ENCODE results near the gene SHTN1.

Gene SHTN1

DNA sequence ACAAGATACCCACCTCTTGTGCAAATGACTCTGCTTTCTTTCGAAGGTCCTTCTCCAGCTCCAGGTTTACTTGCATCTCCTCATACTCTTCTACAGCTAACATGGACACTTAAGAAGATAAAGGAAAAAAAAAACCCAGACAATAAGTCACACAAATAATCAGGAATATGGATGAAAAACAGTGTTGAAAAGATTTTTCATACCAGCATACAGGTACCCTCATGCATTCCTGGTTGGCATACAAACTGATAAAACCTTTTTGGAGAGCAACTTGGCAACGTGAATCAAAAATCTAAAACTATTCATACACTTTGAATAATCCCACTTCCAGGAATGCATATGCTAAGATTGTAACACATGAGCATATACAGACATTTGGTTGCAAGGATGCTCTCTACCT lies 60.1 kb downstream of the SHTN1 start:
- H3K27ac ChIP-seq = no peak overlapping the region
- no peak for TF ChIP-seq Cebpa-rat (IDR thresholded peaks at IDR 0.05)
- H3K36me3 ChIP-seq = peaks cover 0 to 14% (median 0%) of the 10 kb centered on the region in 11 experiments; a peak in 3 of 22 replicates
- no peaks in the 10 kb centered on the region for H3K27me3 ChIP-seq
- H3K4me2 ChIP-seq = no peak overlapping the region
- no peak overlapping the region for H3K4me3 ChIP-seq
- no peaks in the 10 kb centered on the region for H3K9me3 ChIP-seq (replicated peaks in 1 of 11)
- no peak overlapping the region for H3K9ac ChIP-seq
- peaks cover 0 to 3% (median 0%) of the 10 kb centered on the region in 11 experiments; a peak in 2 of 22 replicates for H4K20me1 ChIP-seq
- peaks cover 0 to 33% (median 21%) of the 10 kb centered on the region in 10 experiments; a peak in 14 of 20 replicates for H3K4me1 ChIP-seq

GRCh38 chr10:116931806-116932205 lies 73.2 kb downstream of the SHTN1 start:
- no peak overlapping the region for H3K4me3 ChIP-seq
- no peaks in the 10 kb centered on the region for H4K20me1 ChIP-seq
- H3K36me3 ChIP-seq = peaks cover 0 to 13% (median 0%) of the 10 kb centered on the region in 11 experiments; a peak in 3 of 22 replicates
- no peak for TF ChIP-seq Cebpa-rat (IDR thresholded peaks at IDR 0.05)
- no peaks in the 10 kb centered on the region for H3K27me3 ChIP-seq
- H3K4me2 ChIP-seq = no peak overlapping the region
- no peaks in the 10 kb centered on the region for H3K4me1 ChIP-seq
- H3K9me3 ChIP-seq (replicated peaks in 1 of 11) = peaks cover 0 to 10% (median 0%) of the 10 kb centered on the region in 11 experiments; a peak in 4 of 22 replicates
- no peak overlapping the region for H3K27ac ChIP-seq
- no peak overlapping the region for H3K9ac ChIP-seq

GRCh38 chr10:116926426-116926825 lies 78.6 kb downstream of the SHTN1 start:
- Histone ChIP-seq H3K27ac (no peak overlapping the region), H3K9ac (no peak overlapping the region), H4K20me1 (no peaks in the 10 kb centered on the region), H3K27me3 (no peaks in the 10 kb centered on the region), H3K36me3 (peaks cover 0 to 8% (median 0%) of the 10 kb centered on the region in 11 experiments; a peak in 3 of 22 replicates), H3K4me1 (peaks cover 0 to 6% (median 0%) of the 10 kb centered on the region in 10 experiments; a peak in 1 of 20 replicates), H3K9me3 (replicated peaks in 1 of 11) (no peaks in the 10 kb centered on the region), H3K4me2 (no peak overlapping the region), H3K4me3 (no peak overlapping the region)
- no peak for TF ChIP-seq Cebpa-rat (IDR thresholded peaks at IDR 0.05)

DNA sequence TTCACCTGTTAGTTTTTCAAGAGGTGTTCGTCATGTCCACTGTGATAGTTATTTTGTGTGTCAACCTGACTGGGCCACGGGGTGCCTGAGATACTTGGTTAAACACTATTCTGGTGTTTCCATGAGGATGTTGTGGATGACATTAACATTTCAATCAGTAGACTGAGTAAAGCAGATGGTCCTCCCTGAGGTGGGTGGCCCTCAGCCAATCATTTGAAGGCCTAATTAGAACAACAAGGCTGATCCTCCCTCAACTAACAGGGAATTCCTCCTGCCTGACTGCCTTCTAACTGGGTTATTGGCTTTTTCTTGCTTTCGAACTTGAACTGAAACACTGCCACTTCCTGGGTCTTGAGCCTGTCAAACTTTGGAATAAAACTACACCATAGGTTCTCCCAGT lies 79.9 kb downstream of the SHTN1 start:
- Histone ChIP-seq H3K9ac (no peak overlapping the region), H3K4me2 (no peak overlapping the region), H3K27me3 (no peaks in the 10 kb centered on the region), H4K20me1 (no peaks in the 10 kb centered on the region), H3K36me3 (peaks cover 0 to 22% (median 0%) of the 10 kb centered on the region in 11 experiments; a peak in 6 of 22 replicates), H3K4me1 (peaks cover 0 to 6% (median 0%) of the 10 kb centered on the region in 10 experiments; a peak in 1 of 20 replicates), H3K27ac (no peak overlapping the region), H3K9me3 (replicated peaks in 1 of 11) (no peaks in the 10 kb centered on the region), H3K4me3 (no peak overlapping the region)
- TF ChIP-seq Cebpa-rat (IDR thresholded peaks at IDR 0.05) = no peak

- peaks cover 0 to 23% (median 0%) of the 10 kb centered on the region in 11 experiments; a peak in 6 of 22 replicates for H3K36me3 ChIP-seq
- H3K4me3 ChIP-seq = no peak overlapping the region
- H3K4me1 ChIP-seq = 0 out of 20 replicates have a peak, but pooled peaks cover 0 to 2% (median 0%) of the 10 kb centered on the region in 10 experiments
- H3K27me3 ChIP-seq = no peaks in the 10 kb centered on the region
- no peaks in the 10 kb centered on the region for H4K20me1 ChIP-seq
- TF ChIP-seq Cebpa-rat (IDR thresholded peaks at IDR 0.05) = no peak
- H3K27ac ChIP-seq = no peak overlapping the region
- H3K4me2 ChIP-seq = no peak overlapping the region
- no peaks in the 10 kb centered on the region for H3K9me3 ChIP-seq (replicated peaks in 1 of 11)
- no peak overlapping the region for H3K9ac ChIP-seq
These were observed 85.3 kb downstream of the SHTN1 start for GRCh38 chr10:116919706-116920105.

DNA sequence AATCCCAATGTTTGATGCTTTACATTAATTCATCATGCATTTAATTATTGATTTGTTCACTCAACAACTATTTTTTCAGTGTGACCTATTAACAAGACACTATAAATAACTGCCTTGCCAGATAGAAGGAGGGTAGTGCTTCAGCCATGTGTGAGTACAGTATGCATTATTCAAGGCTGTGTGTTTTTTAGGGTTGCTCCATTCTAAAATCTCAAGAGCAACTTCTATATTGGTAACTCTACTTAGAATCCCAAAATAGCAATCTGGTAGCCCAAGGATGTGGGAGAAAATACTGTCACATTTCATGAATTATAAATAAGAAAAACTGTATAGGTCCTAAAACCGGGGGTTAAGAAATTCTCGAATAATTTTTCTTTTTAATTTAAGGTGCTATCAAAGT lies 85.8 kb downstream of the SHTN1 start:
- no peak overlapping the region for H3K9ac ChIP-seq
- no peaks in the 10 kb centered on the region for H3K27me3 ChIP-seq
- H4K20me1 ChIP-seq = no peaks in the 10 kb centered on the region
- no peaks in the 10 kb centered on the region for H3K9me3 ChIP-seq (replicated peaks in 1 of 11)
- no peak overlapping the region for H3K4me3 ChIP-seq
- no peak overlapping the region for H3K27ac ChIP-seq
- H3K4me1 ChIP-seq = 0 out of 20 replicates have a peak, but pooled peaks cover 0 to 6% (median 0%) of the 10 kb centered on the region in 10 experiments
- TF ChIP-seq Cebpa-rat (IDR thresholded peaks at IDR 0.05) = no peak
- peaks cover 0 to 23% (median 0%) of the 10 kb centered on the region in 11 experiments; a peak in 6 of 22 replicates for H3K36me3 ChIP-seq
- no peak overlapping the region for H3K4me2 ChIP-seq

GRCh38 chr10:116918583-116918982 lies 86.4 kb downstream of the SHTN1 start:
- Histone ChIP-seq H3K9ac (no peak overlapping the region), H3K36me3 (peaks cover 0 to 23% (median 0%) of the 10 kb centered on the region in 11 experiments; a peak in 6 of 22 replicates), H3K27ac (no peak overlapping the region), H3K9me3 (replicated peaks in 1 of 11) (no peaks in the 10 kb centered on the region), H3K4me2 (no peak overlapping the region), H3K4me3 (no peak overlapping the region), H3K4me1 (0 out of 20 replicates have a peak, but pooled peaks cover 0 to 6% (median 0%) of the 10 kb centered on the region in 10 experiments), H4K20me1 (no peaks in the 10 kb centered on the region), H3K27me3 (no peaks in the 10 kb centered on the region)
- TF ChIP-seq Cebpa-rat (IDR thresholded peaks at IDR 0.05) = no peak

GRCh38 chr10:116917481-116917880 lies 87.5 kb downstream of the SHTN1 start:
- H4K20me1 ChIP-seq = no peaks in the 10 kb centered on the region
- no peaks in the 10 kb centered on the region for H3K27me3 ChIP-seq
- peaks cover 0 to 33% (median 0%) of the 10 kb centered on the region in 11 experiments; a peak in 6 of 22 replicates for H3K36me3 ChIP-seq
- no peak overlapping the region for H3K9ac ChIP-seq
- H3K4me1 ChIP-seq = 0 out of 20 replicates have a peak, but pooled peaks cover 0 to 6% (median 0%) of the 10 kb centered on the region in 10 experiments
- H3K27ac ChIP-seq = no peak overlapping the region
- H3K4me2 ChIP-seq = no peak overlapping the region
- TF ChIP-seq Cebpa-rat (IDR thresholded peaks at IDR 0.05) = no peak
- no peaks in the 10 kb centered on the region for H3K9me3 ChIP-seq (replicated peaks in 1 of 11)
- no peak overlapping the region for H3K4me3 ChIP-seq

GRCh38 chr10:116915340-116915739 lies 89.6 kb downstream of the SHTN1 start:
- H3K27ac ChIP-seq = no peak overlapping the region

DNA sequence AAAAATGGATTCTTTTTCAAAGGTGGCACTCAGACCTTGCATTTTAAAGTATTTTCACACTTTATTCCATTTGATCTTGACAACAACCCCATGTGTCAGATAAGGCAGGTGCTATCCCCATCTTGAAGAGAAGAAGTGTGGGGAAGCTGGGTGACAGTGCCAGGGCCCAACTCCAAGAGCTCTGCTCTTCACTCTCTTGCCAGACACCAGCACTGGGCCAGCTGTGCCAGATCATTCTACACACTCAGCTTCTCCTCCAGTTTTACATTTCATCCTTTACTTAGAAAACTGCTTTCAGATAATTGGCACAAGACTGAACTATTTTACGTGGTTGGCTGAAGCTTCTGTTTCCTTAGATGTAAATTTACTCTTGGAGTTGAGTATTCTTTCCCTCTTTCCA lies 91.3 kb downstream of the SHTN1 start:
- no peaks in the 10 kb centered on the region for H4K20me1 ChIP-seq
- H3K27me3 ChIP-seq = no peaks in the 10 kb centered on the region
- no peak overlapping the region for H3K9ac ChIP-seq
- no peak overlapping the region for H3K4me3 ChIP-seq
- TF ChIP-seq Cebpa-rat (IDR thresholded peaks at IDR 0.05) = no peak
- no peaks in the 10 kb centered on the region for H3K9me3 ChIP-seq (replicated peaks in 1 of 11)
- peaks cover 0 to 23% (median 0%) of the 10 kb centered on the region in 11 experiments; a peak in 2 of 22 replicates for H3K36me3 ChIP-seq
- H3K4me2 ChIP-seq = no peak overlapping the region
- H3K27ac ChIP-seq = no peak overlapping the region
- H3K4me1 ChIP-seq = 0 out of 20 replicates have a peak, but pooled peaks cover 0 to 6% (median 0%) of the 10 kb centered on the region in 10 experiments

More at GRCh38 chr10:116915340-116915739, 89.6 kb downstream of the SHTN1 start:
- H3K4me2 ChIP-seq = no peak overlapping the region
- 0 out of 20 replicates have a peak, but pooled peaks cover 0 to 6% (median 0%) of the 10 kb centered on the region in 10 experiments for H3K4me1 ChIP-seq
- H3K36me3 ChIP-seq = peaks cover 0 to 35% (median 0%) of the 10 kb centered on the region in 11 experiments; a peak in 5 of 22 replicates
- H3K9ac ChIP-seq = no peak overlapping the region
- no peaks in the 10 kb centered on the region for H3K9me3 ChIP-seq (replicated peaks in 1 of 11)
- H3K27me3 ChIP-seq = no peaks in the 10 kb centered on the region
- H4K20me1 ChIP-seq = no peaks in the 10 kb centered on the region
- TF ChIP-seq Cebpa-rat (IDR thresholded peaks at IDR 0.05) = no peak
- no peak overlapping the region for H3K4me3 ChIP-seq
